HepG2 (cell line): ENCODE measurements around the gene MARVELD3. TPM values are rescaled to one million over a fixed set of nuclear protein-coding genes. Genes with fewer than 3 reads are reported as not detected.

Experiments used
- BCL6 ChIP-seq: IDR thresholded peaks from 2 replicates; pipeline ENCODE4 v1.6.1; 2016; ENCODE audit warnings: missing genetic modification reagents, missing compliant biosample characterization
- KDM4B ChIP-seq: sonication (generic); formaldehyde crosslinking; IDR thresholded peaks from 2 replicates; pipeline ENCODE4 v1.4.0; 2020; ENCODE audit warnings: missing genetic modification reagents
- MTF2 ChIP-seq: sonication (generic); formaldehyde crosslinking; IDR thresholded peaks from 2 replicates; pipeline ENCODE4 v1.5.0; 2020; ENCODE audit warnings: missing genetic modification reagents, borderline replicate concordance
- NAIF1 ChIP-seq: sonication (generic); formaldehyde crosslinking; IDR thresholded peaks from 2 replicates; pipeline ENCODE4 v1.5.0; 2020; ENCODE audit warnings: mild to moderate bottlenecking, missing genetic modification reagents, borderline replicate concordance
- NFIC ChIP-seq: IDR thresholded peaks from 2 replicates; pipeline ENCODE4 v1.6.1; 2012; ENCODE audit warnings: mild to moderate bottlenecking, low read length, inconsistent platforms
- NR1H2 ChIP-seq: sonication (generic); formaldehyde crosslinking; IDR thresholded peaks from 2 replicates; pipeline ENCODE4 v1.8.1; 2022; ENCODE audit warnings: low read depth, missing genetic modification reagents, borderline replicate concordance
- ZFP36 ChIP-seq: fragments of 150-350 bp; IDR thresholded peaks from 2 replicates; pipeline ENCODE4 v1.6.1; 2018; ENCODE audit warnings: borderline replicate concordance, low read length, low read depth; ENCODE audit not compliant: partially characterized antibody
- ZFP41 ChIP-seq: sonication (generic); formaldehyde crosslinking; IDR thresholded peaks from 2 replicates; pipeline ENCODE4 v1.4.0; 2020; ENCODE audit warnings: mild to moderate bottlenecking, missing genetic modification reagents, borderline replicate concordance
- ZNF253 ChIP-seq: sonication (generic); formaldehyde crosslinking; IDR thresholded peaks from 2 replicates; pipeline ENCODE4 v1.8.0; 2022; ENCODE audit warnings: mild to moderate bottlenecking, missing genetic modification reagents, borderline replicate concordance
- ZNF34 ChIP-seq: sonication (generic); formaldehyde crosslinking; IDR thresholded peaks from 2 replicates; pipeline ENCODE4 v1.4.0; 2020; ENCODE audit warnings: mild to moderate bottlenecking, missing genetic modification reagents, borderline replicate concordance
- ZNF703 ChIP-seq: sonication (generic); formaldehyde crosslinking; IDR thresholded peaks from 2 replicates; pipeline ENCODE4 v1.5.1; 2020; ENCODE audit warnings: missing genetic modification reagents, mild to moderate bottlenecking, moderate library complexity, borderline replicate concordance
- ZNF766 ChIP-seq: sonication (generic); formaldehyde crosslinking; IDR thresholded peaks from 2 replicates; pipeline ENCODE4 v1.5.0; 2020; ENCODE audit warnings: missing genetic modification reagents, borderline replicate concordance
- polyA plus RNA-seq, 8 experiments: library from polyadenylated mRNA; depleted of rRNA in 3 of 8; stranded (reverse) in 7 of 8; unstranded in 1 of 8; fragments of >200 nt; fragmentation: Illumina TruSeq in 4 of 8; extraction: Trizol in 4 of 8; gene quantifications; 2 replicates each; pipeline versions ENCODE4 v1.2.1 to v1.2.3, GENCODE V29; 2011 to 2016; ENCODE audit warnings: low read depth in 4 of 8, missing spikeins in 1 of 8, mixed read lengths in 1 of 8; ENCODE audit not compliant: insufficient read depth in 1 of 8
- total RNA-seq, 5 experiments: library from RNA; depleted of rRNA; stranded (reverse); fragments of >200 nt; fragmentation: Illumina TruSeq; extraction: Trizol; gene quantifications; 2 replicates each; pipeline ENCODE4 v1.2.3, GENCODE V29; 2016; ENCODE audit warnings: low read depth in 1 of 5
- TF ChIP-seq, protein P1 (sequence below): sonication (generic); formaldehyde crosslinking; IDR thresholded peaks from 2 replicates; pipeline ENCODE4 v1.8.1; 2023; ENCODE audit warnings: mild to moderate bottlenecking, missing genetic modification reagents
- TF ChIP-seq, protein P2 (sequence below): sonication (generic); formaldehyde crosslinking; IDR thresholded peaks from 2 replicates; pipeline ENCODE4 v1.4.0; 2020; ENCODE audit warnings: mild to moderate bottlenecking, missing genetic modification reagents
- TF ChIP-seq, protein P3 (sequence below): sonication (generic); formaldehyde crosslinking; IDR thresholded peaks from 2 replicates; pipeline ENCODE4 v1.5.1; 2020; ENCODE audit warnings: missing genetic modification reagents, mild to moderate bottlenecking, borderline replicate concordance
- TF ChIP-seq, protein P4 (sequence below): sonication (generic); formaldehyde crosslinking; IDR thresholded peaks from 2 replicates; pipeline ENCODE4 v1.5.1; 2020; ENCODE audit warnings: mild to moderate bottlenecking, missing genetic modification reagents, moderate library complexity

Gene MARVELD3
- total and polyA plus RNA-seq, 2 of the 13 experiments (the other 11 are each of a cell fraction or from before 2014, with no cell fraction given), result 4.8 to 5.6 TPM

DNA sequence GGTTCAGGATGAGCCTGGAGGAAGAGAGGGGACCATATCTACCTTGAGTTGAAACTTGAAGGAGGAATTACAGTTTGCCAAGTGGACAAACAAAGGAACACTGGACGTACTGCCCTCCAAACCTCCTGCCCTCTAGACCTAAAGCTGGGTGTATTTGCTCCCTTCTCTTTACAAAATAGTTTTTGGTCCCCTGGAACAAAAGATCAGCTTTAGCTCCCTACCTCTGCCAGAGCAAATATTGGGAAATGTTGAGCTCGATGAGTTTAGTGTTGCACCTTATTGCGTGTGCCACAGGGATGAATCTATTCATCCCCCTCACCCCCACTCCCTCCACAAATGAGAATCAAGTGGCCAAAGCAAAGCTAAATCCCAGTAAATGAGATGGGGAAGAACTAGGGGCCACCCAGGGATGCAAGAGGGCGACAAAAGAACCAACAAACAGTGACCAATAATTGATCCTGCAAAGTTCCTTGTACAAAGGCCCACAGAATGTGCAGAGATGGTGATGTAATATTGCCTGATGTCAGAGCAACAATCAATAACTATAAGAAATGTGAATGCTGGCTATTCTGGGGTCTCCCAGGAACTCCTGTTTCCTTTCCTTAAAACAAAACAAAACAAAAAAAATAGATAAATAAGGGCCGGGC is 31.9 kb upstream of the MARVELD3 start (continued):
- TF ChIP-seq, protein P1, sequence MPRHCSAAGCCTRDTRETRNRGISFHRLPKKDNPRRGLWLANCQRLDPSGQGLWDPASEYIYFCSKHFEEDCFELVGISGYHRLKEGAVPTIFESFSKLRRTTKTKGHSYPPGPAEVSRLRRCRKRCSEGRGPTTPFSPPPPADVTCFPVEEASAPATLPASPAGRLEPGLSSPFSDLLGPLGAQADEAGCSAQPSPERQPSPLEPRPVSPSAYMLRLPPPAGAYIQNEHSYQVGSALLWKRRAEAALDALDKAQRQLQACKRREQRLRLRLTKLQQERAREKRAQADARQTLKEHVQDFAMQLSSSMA, result no peak
- TF ChIP-seq, protein P2, sequence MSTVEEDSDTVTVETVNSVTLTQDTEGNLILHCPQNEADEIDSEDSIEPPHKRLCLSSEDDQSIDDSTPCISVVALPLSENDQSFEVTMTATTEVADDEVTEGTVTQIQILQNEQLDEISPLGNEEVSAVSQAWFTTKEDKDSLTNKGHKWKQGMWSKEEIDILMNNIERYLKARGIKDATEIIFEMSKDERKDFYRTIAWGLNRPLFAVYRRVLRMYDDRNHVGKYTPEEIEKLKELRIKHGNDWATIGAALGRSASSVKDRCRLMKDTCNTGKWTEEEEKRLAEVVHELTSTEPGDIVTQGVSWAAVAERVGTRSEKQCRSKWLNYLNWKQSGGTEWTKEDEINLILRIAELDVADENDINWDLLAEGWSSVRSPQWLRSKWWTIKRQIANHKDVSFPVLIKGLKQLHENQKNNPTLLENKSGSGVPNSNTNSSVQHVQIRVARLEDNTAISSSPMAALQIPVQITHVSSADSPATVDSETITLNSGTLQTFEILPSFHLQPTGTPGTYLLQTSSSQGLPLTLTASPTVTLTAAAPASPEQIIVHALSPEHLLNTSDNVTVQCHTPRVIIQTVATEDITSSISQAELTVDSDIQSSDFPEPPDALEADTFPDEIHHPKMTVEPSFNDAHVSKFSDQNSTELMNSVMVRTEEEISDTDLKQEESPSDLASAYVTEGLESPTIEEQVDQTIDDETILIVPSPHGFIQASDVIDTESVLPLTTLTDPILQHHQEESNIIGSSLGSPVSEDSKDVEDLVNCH, result no peak
- TF ChIP-seq ZFP36, result no peak
- TF ChIP-seq ZFP41 (CRISPR knock-in tag), result no peak
- peak; percentile 93 for TF ChIP-seq KDM4B (CRISPR knock-in tag)
- TF ChIP-seq, protein P3, sequence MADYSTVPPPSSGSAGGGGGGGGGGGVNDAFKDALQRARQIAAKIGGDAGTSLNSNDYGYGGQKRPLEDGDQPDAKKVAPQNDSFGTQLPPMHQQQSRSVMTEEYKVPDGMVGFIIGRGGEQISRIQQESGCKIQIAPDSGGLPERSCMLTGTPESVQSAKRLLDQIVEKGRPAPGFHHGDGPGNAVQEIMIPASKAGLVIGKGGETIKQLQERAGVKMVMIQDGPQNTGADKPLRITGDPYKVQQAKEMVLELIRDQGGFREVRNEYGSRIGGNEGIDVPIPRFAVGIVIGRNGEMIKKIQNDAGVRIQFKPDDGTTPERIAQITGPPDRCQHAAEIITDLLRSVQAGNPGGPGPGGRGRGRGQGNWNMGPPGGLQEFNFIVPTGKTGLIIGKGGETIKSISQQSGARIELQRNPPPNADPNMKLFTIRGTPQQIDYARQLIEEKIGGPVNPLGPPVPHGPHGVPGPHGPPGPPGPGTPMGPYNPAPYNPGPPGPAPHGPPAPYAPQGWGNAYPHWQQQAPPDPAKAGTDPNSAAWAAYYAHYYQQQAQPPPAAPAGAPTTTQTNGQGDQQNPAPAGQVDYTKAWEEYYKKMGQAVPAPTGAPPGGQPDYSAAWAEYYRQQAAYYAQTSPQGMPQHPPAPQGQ (CRISPR knock-in tag), result no peak
- no peak for TF ChIP-seq ZNF766 (CRISPR knock-in tag)
- no peak for TF ChIP-seq ZNF34 (CRISPR knock-in tag)
- TF ChIP-seq ZNF253 (CRISPR knock-in tag), result no peak
- TF ChIP-seq, protein P4, sequence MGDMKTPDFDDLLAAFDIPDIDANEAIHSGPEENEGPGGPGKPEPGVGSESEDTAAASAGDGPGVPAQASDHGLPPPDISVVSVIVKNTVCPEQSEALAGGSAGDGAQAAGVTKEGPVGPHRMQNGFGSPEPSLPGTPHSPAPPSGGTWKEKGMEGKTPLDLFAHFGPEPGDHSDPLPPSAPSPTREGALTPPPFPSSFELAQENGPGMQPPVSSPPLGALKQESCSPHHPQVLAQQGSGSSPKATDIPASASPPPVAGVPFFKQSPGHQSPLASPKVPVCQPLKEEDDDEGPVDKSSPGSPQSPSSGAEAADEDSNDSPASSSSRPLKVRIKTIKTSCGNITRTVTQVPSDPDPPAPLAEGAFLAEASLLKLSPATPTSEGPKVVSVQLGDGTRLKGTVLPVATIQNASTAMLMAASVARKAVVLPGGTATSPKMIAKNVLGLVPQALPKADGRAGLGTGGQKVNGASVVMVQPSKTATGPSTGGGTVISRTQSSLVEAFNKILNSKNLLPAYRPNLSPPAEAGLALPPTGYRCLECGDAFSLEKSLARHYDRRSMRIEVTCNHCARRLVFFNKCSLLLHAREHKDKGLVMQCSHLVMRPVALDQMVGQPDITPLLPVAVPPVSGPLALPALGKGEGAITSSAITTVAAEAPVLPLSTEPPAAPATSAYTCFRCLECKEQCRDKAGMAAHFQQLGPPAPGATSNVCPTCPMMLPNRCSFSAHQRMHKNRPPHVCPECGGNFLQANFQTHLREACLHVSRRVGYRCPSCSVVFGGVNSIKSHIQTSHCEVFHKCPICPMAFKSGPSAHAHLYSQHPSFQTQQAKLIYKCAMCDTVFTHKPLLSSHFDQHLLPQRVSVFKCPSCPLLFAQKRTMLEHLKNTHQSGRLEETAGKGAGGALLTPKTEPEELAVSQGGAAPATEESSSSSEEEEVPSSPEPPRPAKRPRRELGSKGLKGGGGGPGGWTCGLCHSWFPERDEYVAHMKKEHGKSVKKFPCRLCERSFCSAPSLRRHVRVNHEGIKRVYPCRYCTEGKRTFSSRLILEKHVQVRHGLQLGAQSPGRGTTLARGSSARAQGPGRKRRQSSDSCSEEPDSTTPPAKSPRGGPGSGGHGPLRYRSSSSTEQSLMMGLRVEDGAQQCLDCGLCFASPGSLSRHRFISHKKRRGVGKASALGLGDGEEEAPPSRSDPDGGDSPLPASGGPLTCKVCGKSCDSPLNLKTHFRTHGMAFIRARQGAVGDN (CRISPR knock-in tag), result no peak
- TF ChIP-seq BCL6 (CRISPR knock-in tag), result peak; percentile 76
- no peak for TF ChIP-seq NAIF1
- no peak for TF ChIP-seq ZNF703
- TF ChIP-seq NR1H2 (CRISPR knock-in tag), result no peak
- no peak for TF ChIP-seq MTF2 (CRISPR knock-in tag)
- peak; percentile 75; the same call in 1 of the 2 replicates for TF ChIP-seq NFIC
